D721Med (cell line): ENCODE measurements around the gene AKT3.

ENCODE experiments used
- DNase-seq: peaks from one replicate; pipeline ENCODE4 v3.0.0; 2011; ENCODE audit warnings: low spot score; ENCODE audit not compliant: insufficient read length
- FAIRE-seq: peaks from 2 replicates; lab custom pipeline; 2011; peaks lifted over from hg19 to GRCh38; lab: Jason Lieb, UNC
- CTCF ChIP-seq: IDR thresholded peaks from 2 replicates; pipeline ENCODE4 v1.5.1; 2012; ENCODE audit warnings: mild to moderate bottlenecking, control low read depth; ENCODE audit not compliant: insufficient read depth; ENCODE audit errors: missing control alignments

The AKT3 gene

DNA sequence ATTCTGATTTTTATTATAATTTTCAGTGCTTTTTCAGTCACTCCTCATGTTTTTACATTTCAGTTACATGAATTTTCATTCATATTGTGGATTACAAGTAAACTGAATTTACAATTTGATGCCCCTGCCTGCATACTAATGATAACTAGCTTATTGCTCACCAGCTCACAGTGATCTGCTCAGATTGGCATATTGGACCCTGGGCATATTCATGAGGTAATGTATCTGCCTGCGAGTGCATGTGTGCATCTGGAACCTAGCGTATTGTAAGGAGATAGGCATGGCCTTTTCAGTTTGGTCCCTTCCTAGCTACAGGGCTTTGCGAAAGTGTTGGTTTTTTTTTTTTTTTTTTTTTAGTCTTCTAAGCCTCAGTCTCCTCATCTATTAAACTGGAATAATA lies 380.5 kb downstream of the AKT3 start:
- no peak for FAIRE-seq
- DNase-seq, result no peak
- TF ChIP-seq CTCF, result no peak

DNA sequence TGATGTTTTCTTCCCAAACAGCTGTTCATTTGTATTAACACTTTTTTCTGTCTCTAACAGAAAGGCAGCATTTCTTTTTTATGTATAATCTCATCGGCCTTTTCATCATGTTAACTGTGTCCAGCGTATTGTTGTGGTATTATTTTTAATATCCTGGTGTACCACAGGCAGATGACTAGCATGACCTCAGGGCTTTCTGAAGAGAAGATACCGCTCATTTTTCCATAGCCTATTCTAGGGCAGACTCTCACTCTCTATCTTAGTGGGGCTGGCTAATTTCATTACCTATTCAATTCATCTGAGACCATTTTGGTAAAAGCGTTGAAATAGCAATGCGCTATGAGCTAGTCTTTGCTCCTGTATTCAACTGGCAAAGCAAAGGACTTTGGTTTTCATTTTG lies 384.3 kb downstream of the AKT3 start:
- TF ChIP-seq CTCF, result no peak
- DNase-seq, result no peak

DNA sequence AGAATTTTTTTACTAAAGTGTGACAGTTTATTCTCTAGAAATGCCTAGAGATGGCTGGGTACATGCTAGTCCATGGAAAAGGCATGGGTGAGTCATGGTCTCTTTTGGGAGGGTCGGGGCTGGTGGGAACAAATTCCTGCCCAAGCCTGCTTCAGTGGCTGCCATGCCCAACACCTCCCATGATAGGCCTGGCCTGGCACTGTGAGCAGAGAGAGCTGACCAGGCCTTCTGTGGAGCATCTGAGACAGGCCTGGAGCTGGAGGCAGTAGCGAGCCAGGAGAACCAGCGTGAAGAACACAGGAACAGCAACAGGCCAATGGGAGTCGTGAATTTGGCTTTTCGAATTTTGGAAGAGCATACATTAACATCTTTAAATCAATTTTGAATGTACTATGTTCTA lies 385.0 kb downstream of the AKT3 start:
- TF ChIP-seq CTCF, result no peak
- no peak for FAIRE-seq
- DNase-seq, result no peak

More for the DNA sequence above, 384.3 kb downstream of the AKT3 start:
- FAIRE-seq, result no peak

DNA sequence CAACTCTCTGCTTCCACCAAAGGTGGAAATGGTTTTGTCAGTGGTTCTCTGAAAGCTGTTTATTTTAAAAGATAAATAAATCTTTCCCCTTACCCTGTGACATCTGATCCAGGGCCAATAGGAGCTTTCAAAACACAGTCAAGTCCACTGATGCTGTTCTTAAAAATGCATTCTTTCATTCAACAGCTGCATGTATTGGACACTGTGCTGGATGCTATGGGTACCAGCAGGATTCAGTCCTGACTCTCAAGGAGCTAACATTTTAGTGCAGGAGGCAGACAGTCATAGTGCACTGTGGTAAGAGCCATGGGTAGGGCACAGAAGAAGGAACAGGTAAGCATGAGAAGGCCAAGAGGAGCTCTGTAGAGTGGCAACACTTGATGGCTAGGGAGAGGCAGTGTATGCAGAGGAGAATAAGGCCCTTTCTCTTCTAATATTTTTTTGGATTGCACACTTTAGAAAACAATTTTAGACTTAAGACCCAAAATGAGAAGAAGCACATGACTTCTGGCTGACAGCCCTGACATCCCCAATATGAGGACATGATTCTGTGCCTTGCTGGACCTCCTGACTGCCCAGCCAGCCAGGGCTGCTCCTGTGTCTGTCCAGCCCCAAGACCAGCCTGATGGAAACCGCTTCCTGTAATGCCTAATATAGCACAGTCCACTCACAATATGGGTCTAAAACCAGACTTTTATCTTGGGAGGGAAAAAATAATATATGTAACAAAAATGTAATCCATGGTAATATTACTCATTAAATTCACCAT lies 386.9 kb downstream of the AKT3 start:
- no peak for TF ChIP-seq CTCF
- no peak for FAIRE-seq
- DNase-seq, result no peak

DNA sequence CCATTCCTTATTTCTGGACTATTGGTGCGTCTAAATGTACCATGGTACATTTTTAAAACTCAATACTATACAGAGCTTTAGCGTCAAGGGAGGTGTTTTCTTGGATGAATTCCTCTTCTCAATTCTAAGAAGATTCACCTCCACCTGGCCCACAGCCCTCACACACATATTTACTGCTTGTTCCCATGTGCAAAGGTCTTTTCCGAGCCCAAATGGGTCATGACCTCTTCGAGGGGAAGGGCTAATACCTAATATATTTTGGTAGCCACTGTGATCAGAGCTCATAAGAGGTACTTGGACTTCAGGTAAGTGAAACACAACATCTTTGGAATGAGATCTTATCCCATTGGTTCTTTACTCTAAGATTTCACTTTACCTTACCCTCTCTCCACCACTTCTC lies 388.3 kb downstream of the AKT3 start:
- FAIRE-seq (no peak), DNase-seq (no peak)
- no peak for TF ChIP-seq CTCF

DNA sequence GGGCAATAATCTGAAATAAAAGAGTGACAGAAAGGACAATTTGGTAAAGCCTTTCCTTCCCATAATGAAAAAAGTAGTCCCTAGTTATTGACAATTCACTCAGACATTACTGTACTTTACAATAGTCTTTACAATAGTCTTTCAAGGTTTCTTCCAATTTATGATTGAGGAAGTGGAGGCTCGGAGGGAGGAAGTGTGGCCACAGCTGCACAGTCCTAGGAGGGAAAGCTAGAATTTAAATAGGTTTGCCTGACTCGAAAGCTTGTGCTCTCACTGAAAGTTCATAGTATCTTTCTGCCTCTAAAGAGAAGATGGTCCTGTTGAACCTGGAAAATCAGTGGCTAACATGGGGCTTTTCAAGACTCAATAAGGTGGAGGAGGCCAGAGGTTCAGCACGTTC lies 391.0 kb downstream of the AKT3 start:
- no peak for TF ChIP-seq CTCF
- DNase-seq (no peak), FAIRE-seq (no peak)

DNA sequence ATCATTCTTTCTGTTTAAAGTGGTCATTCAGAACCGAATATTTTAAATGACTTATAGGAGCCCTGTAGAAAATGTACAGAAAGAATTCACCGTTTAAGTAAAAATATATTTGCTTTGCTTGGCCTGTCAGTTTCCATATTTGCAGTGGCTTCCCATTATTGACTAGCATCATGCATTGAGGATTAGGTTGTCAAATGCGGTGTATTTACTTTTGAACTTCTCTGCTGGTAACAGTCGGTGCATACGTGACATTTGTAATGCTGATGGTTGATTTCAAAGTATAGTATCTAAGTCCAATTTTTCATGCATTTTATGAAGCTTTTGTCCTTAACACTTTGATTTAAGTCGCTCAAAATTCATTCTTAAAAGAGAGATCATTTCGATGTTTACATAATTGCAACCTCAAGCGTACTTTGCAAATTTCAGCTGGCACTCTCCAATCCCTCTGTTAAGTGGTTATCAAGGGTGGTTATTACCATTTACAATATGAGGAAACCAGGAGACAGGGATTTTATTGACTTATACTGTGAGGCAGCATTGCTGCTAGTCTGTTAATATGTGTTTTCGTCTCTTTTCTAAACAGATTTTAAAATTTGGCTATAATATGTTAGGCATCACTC lies 392.6 kb downstream of the AKT3 start:
- no peak for TF ChIP-seq CTCF
- DNase-seq (no peak), FAIRE-seq (peak; percentile 64)
